Stromal cell of bone marrow (primary cell): ENCODE measurements around the gene GJD3.
"Not testable (repeated sequence)": the region's sequence is repeated elsewhere in the genome, so short reads cannot be mapped to it uniquely, and the experiment has no call there.

Source experiments
- DNase-seq: peaks from one replicate; pipeline ENCODE4 v3.0.0-alpha.2; 2012; ENCODE audit warnings: low read depth

Gene GJD3

DNA sequence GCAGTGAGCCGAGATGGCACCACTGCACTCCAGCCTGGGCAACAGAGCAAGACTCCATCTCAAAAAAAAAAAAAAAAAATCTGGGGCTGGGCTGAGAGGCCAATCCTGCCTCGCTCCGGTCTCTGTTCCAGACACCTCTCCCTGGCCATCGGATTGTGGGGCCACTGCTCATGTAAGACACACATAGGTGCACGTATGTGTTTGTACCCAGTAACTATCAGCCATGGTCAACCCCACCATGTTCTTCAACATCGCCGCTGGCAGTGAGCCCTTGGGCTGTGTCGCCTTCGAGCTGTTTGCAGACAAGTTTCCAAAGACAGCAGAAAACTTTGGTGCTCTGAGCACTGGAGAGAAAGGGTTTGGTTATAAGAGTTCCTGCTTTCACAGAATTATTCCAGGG is 3.2 kb upstream of the GJD3 start:
- DNase-seq = not testable (repeated sequence)

DNA sequence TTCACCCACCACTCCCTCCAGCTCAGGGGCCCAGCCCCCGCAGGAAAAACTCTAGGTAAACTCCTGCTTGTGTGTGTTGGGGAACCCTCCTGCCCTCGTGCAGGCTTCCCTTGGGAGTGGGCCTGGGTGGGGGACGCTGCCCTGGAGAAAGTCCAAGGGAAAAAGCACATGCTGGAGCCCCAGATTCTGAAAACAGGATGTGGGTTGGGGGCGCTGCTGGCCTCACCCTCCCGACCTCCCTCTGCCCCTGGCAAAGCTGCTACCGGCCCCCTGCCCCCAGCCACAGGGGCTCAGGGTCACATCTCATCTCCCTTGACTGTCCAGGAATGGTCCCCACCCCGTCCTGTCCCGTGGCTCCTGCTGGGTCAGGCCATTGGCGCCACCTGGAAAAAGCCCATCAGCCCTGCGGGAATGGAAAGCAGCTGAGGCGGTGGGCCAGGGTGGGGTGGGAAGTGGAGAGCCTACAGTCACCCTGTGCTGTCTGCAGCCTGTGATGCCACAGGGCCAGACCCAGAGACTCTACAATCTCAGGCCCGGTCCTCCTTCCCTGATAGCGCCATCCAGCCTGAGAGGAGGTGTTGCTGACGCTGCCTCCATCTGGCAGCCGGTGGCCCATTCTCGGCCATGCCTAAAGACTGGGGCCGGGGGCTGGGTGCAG is 2.5 kb upstream of the GJD3 start:
- DNase-seq = no peak

DNA sequence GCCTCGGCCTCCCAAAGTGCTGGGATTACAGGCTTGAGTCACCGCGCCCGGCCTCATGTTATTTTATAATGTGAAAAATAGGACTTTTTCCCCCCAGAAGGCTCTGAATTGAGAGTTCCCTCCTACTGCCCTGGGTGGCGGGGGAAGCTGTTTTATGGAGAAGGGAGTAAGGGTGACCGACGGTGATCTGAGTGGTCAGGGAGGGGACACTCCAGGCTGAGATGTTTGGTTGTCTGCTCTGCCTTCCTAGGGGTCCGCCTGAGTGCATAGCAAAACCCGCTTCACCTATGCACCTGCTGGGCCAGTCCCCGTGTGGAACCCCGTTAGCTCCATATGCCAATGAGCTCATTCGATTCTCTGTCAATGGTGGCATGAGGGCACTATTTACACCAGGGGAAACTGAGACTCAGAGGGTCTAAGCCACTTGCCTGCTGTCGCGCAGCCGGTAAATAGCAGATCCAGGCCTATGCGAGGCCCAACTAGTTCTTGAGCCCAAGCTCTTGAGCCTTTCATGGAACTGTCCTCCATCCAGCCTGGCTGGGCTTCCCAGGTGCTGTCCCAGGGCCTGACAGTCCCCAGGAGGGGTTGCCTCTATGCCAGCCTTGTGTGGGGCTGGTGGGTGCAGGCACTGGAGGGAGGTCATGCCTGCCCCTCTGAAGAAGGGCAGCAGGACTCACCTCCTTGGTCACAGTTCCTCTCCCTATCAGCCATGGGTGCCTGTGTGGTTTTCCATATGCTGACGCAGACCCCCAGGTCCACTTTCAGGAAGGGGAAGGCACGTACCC is 1.7 kb upstream of the GJD3 start:
- no peak for DNase-seq

DNA sequence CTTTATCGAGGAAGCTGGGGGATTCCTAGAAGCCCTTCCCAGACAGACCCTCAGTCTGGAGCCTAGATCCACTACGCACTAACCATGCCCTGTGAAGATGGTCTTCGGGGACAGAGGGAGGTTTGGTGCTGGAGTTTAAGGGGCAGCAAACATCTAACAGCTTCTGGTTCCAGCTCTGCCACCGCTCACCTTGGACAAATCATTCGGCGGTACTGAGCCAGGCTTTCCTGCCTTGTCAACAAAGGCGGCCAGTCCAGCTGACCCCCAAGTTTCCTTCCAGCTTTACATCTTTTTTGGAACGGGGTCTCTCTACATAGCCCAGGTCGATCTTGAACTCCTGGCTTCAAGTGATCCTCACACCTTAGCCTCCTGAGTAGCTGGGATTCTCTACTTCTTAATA is 369 bp upstream of the GJD3 start:
- DNase-seq = no peak

DNA sequence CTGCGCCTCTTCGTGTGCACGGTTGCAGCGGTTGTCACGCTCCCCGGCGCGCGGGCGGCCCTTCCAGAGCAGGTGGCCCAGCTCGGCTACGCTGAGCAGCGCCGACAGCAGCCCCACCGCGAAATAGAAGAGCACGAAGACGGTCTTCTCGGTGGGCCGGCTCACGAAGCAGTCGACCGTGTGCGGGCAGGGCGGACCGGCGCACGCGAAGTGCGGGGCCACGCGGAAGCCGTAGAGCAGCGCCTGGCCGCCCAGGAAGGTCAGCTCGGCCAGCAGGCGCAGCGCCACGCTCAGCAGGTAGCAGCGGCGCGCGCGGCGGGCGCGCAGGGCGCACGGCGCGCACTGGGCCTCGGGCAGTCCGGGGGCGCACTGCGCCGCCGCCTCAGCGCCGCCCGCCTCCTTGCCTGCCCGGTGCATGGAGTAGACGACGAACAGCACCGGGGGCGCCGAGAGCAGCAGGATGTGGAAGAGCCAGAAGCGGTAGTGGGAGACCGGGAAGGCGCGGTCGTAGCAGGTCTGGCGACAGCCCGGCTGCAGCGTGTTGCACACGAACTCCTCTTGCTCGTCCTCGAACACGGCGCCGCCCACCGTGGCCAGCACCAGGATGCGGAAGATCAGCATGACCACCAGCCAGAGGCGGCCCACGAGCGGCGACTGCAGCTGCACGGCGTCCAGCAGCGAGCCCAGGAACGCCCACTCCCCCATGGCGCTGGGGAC is 1.3 kb downstream of the GJD3 start:
- no peak for DNase-seq

DNA sequence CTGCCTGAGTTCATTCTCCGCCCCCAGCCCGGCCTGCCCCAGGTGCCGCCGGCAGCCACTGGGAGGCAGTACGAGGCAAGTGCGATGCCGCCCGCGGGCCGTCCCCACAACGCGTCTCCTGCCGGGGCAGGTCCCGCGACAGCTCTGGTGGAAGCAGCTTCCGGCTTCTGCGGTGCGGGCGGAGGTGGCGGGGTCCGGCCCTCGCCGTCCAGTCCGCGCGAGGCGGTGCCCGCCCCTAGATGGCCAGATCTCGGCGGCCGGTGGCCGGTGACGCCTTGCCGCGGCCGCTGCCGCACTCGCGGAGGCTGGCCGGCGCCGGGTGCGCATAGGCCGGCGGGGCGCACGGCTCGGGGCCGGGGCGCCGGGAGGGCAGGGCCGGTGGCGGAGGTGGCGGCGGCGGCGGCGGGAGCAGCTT is 1.8 kb downstream of the GJD3 start:
- no peak for DNase-seq

DNA sequence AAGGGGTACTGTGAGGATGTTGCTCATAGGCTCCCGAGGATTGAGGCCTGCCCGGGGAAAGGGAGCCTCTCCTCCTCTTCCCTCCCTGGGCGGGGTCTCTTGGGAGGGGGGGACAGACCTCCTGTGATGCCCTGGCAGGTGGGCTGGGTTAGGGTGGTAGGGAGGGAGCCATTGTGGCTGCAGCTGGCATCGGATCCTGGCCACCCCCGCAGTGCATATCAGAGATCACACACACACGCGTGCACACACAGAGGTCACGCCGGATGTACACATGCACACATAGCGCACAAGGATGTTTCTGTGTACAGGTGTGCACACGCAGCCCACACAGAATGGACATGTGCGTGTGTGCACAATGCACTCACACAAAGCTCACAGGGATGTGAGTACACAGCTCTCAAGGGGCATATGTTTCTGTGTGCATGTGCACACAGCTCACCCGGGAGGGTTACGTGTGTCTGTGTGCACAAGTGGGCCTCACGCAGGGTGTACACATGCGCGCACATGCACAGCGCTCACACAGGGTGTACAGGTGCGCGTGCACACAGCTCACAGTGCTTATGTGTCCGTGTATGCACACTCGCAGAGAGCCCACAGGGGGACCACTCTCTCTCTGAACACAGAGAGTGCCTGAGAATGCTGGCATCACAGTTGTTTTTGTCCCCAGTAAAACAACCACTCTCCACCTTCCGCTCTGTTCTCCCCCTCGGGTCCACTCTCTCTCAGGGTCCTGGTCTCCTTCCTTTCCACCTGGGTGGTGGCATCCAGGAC is 2.4 kb downstream of the GJD3 start:
- no peak for DNase-seq

DNA sequence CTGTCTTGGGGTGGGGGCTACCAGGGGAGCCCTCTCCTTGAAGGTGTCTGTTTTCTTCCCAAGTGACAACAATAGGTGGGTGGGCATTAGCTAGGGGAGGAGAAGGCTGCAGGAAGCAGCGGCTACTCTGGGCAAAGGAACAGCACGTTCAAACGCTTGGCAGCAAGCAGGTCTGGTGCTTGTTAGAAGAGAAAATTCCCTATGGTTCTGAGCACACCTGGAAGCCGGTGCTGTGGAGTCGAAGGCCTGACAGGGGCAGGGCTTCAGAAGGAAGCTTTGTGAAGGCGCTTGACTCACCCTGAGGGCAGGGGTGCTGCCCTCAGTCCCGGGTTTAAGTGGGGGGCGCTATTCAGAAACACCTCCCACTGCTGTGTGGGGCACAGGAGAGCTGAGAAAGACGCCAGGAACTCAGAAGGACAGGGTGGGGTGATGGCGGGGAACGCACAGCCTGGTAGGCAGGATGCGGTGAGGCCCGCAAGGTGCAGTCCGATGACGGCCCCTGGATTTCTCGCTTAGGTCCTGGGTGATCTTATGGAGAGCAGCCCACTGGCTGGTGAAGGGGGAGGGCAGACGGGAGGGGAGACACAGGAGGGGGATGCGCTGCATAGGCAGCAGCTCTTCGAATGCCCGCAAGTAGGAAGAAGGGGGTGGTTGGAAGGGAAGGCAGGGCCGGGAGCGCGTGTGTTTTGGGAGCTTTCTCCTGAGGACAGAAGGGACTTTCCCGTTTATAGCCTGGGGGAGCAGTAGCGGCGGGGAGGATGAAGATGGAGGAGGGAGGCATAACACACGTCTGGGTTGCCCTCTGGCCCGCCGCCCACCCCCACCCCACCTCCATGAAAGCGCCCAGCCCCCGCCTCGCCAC is 3.2 kb downstream of the GJD3 start:
- DNase-seq = no peak

DNA sequence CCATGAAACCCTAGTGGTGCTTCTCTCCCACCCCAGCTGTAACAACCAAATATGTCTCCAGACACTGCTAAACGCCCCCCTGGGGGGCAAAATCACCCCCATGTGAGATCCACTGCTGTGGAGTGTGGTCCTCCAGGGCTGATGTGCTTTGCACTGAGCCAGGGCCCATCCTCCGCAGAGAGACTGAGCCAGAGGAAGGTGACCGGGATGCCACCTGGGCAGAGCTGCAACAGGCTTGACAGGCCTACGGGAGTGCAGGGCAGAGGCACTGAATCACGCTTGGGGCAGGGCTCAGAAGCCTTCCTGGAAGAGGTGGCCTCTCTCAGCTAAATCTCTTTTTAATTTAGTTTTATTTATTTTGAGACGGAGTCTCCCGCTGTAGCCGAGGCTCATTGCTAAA is 4.4 kb downstream of the GJD3 start:
- DNase-seq = no peak

DNA sequence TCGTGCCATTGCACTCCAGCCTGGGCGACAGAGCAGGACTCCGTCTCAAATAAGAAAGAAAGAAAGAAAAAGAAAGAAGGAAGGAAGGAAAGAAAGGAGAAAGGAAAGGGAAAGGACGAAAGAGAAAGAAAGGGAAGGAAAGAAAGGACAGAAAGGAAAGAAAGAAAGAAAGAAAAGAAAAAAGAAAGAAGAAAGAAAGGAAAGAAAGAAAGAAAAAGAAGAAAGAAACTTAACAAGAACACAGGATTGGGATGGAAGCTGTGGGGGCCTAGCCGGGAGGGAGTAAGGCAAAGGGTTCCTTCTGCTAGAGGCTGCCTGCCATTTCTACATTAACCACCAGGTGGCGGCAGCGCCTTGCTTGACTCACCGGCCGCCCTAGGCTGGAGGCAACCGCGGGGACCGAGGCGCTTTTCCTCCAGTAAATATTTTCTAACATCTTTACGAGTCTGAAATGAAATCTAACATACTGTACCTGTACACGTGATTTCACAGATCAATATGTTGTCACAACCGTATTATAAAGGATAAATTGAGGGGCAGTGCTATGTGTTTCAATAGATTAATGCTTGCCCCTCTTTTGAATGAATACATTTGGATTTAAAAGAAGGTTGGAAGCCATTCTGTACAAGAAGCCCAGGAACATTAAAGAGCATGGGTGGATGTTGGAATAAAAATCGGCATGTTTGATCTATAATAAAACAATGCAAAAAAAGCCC is 6.1 kb downstream of the GJD3 start:
- DNase-seq = peak; percentile 75

DNA sequence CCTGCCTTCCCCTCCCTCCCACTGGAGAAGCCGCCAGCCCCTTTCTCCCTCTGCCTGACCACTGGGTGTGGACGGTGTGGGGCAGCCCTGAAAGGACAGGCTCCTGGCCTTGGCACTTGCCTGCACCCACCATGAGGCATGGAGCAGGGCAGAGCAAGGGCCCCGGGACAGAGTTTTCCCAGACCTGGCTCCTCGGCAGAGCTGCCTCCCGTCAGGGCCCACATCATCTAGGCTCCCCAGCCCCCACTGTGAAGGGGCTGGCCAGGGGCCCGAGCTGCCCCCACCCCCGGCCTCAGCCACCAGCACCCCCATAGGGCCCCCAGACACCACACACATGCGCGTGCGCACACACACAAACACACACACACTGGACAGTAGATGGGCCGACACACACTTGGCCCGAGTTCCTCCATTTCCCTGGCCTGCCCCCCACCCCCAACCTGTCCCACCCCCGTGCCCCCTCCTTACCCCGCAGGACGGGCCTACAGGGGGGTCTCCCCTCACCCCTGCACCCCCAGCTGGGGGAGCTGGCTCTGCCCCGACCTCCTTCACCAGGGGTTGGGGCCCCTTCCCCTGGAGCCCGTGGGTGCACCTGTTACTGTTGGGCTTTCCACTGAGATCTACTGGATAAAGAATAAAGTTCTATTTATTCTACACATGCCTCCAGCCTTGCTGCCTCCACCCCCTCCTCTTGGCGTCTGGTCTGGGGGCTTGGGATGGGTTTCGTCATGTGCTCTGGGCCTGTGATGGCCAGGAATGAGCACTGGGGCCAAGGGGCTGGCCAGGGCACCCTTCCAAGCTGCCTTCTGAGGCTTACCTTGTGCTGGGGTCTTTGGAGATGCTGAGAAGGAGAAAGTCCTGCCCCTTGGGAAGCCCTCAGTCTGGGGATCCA is 7.3 kb downstream of the GJD3 start:
- no peak for DNase-seq

DNA sequence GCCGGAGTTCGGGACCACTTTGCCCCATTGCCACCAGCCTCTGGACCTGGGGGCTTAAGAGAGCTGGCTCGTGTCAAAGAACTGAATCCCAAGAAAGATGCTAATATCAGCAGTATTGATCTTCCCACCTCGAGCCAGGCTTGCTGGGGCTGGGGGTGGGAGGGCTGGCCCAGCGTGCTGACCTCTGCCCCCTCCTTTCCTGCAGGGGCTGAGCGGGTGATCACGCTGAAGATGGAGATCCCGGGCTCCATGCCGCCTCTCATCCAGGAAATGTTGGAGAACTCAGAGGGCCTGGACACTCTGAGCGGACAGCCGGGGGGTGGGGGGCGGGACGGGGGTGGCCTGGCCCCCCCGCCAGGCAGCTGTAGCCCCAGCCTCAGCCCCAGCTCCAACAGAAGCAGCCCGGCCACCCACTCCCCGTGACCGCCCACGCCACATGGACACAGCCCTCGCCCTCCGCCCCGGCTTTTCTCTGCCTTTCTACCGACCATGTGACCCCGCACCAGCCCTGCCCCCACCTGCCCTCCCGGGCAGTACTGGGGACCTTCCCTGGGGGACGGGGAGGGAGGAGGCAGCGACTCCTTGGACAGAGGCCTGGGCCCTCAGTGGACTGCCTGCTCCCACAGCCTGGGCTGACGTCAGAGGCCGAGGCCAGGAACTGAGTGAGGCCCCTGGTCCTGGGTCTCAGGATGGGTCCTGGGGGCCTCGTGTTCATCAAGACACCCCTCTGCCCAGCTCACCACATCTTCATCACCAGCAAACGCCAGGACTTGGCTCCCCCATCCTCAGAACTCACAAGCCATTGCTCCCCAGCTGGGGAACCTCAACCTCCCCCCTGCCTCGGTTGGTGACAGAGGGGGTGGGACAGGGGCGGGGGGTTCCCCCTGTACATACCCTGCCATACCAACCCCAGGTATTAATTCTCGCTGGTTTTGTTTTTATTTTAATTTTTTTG is 8.5 kb downstream of the GJD3 start:
- no peak for DNase-seq

DNA sequence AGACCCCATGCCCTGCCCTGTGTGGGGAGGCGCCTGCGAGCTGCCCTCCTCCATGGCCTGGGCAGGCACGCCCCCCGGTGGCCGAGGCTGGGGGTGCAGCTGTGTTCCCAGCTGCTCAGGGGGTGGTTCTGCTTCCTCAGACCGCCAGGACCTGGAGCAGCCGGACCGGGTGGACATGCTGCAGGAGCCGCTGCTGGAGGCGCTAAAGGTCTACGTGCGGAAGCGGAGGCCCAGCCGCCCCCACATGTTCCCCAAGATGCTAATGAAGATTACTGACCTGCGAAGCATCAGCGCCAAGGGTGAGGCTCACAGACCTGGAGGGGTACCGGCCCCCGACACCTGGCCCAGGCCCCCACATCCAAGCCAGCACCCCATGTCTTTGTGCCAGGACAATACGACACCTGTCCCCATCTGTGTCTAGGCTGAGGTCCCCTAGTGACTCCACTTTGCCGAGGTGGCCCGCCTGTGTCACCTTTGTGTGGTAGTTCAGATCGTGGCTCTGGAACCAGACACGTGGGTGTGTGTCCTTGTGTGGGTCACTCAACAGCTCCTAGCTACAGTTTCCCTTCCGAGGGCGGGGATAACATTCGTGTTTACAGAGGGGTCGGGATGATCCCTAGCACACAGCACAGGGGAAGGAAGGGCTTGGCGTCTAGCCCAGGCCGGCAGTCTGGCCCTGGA is 9.3 kb downstream of the GJD3 start:
- DNase-seq = no peak

DNA sequence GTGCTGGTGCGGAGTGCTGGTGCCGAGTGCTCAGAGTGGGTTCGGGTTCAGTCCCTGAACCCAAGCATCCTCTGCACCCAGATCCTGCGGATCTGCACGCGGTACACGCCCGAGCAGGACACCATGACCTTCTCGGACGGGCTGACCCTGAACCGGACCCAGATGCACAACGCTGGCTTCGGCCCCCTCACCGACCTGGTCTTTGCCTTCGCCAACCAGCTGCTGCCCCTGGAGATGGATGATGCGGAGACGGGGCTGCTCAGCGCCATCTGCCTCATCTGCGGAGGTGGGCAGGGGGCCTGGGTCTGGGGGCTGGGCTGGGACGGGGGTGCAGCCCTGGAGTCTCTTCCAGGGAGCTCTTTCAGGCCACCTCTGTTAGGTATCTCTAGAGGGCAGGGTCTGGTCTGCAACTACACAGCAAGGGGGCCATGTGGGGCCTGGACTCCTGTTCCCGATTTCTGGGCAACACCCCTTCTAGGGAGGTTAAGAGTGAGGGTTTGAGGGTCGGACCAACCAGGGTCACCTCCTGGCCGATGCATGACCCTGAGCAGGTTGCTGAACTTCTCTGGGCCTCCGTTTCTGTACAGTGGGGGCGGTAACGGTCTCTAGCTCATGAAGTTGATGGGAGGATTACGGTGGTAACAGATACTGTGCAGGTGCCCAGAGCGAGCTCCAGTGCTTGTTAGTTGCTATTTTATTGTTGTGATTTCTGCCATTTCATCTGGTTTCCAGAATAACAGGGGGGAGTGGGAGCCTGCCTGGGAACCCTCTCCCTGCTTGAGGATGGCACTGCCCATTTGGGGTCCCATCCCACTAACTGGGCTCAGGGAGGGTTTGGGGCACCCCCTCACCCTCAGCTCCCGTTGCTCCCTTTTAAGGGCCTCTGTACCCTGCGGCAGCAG is 10.1 kb downstream of the GJD3 start:
- no peak for DNase-seq

DNA sequence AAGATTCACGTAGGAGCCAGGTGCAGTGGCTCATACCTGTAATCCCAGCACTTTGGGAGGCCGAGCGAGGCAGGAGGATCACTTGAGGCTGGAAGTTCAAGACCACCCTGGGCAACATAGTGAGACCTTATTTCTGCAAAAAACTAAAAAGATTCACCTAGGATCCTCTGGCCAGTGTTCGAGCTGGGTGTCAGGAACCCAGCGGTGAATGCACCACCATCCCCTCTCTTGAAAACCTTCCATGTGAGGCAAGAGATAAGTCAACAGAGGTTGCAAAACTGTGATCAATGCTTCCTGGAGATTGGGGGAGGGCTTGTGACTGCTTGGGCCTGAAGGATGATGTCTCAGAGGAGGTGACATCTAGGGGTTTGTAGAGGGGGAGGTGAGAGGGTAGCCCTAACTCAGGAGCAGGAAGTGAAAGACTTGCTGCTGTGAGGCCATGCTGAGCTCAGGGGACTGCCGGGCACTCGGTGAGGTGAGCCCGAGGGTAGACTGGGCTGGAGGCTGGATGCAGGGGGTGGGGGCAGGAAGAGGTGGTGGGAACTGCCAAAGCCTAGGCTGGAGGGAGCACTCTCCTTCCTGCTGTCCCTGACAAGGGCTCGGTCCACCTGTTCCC is 11.7 kb downstream of the GJD3 start:
- DNase-seq = no peak

DNA sequence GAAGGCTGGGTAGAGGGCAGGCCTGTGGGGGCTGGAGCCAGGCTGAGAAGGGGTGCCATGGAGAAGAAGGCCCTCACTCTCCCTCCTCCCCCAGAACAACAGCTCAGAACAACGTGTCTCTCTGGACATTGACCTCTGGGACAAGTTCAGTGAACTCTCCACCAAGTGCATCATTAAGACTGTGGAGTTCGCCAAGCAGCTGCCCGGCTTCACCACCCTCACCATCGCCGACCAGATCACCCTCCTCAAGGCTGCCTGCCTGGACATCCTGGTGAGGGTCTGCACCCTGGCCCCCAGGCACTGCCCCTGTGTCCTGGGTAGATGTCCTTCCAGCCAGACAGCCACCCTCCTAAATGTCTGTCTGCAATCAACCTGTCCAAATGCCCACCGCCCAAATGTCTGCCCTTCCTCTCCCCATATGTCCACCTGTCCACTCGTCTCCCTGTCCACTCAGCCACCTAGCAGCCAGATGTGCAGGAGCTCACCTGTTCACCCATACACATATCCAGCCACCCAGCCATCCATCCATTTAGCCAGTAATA is 12.2 kb downstream of the GJD3 start:
- DNase-seq = no peak
